ENCODE data around the gene SRSF2.

DNA sequence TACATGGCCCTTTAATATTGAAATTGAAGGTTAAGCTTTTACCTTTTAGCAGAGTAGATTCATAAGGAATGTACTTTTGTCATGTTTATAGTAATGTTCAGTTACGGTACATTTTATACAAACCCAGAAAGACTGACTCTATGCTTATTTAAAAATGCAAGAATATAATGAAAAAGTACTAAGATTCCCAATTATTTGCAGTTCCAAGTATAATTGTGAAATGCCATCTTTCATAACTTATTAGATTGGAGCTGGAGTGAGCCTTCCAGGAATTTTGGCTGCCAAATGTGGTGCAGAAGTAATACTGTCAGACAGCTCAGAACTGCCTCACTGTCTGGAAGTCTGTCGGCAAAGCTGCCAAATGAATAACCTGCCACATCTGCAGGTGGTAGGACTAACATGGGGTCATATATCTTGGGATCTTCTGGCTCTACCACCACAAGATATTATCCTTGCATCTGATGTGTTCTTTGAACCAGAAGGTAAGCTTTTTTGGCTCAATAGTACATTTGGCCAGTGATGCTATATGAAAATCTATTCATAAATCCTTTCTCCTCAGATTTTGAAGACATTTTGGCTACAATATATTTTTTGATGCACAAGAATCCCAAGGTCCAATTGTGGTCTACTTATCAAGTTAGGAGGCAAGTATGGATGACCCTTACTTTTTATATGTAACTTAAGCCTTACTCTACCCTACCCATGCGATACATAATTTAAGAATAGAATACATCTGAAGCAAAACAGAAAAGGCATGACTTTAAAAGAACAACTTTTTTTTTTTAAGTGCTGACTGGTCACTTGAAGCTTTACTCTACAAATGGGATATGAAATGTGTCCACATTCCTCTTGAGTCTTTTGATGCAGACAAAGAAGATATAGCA, 4.2 kb downstream of the SRSF2 start:
- TF ChIP-seq, protein P1, sequence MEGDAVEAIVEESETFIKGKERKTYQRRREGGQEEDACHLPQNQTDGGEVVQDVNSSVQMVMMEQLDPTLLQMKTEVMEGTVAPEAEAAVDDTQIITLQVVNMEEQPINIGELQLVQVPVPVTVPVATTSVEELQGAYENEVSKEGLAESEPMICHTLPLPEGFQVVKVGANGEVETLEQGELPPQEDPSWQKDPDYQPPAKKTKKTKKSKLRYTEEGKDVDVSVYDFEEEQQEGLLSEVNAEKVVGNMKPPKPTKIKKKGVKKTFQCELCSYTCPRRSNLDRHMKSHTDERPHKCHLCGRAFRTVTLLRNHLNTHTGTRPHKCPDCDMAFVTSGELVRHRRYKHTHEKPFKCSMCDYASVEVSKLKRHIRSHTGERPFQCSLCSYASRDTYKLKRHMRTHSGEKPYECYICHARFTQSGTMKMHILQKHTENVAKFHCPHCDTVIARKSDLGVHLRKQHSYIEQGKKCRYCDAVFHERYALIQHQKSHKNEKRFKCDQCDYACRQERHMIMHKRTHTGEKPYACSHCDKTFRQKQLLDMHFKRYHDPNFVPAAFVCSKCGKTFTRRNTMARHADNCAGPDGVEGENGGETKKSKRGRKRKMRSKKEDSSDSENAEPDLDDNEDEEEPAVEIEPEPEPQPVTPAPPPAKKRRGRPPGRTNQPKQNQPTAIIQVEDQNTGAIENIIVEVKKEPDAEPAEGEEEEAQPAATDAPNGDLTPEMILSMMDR (IDR thresholded peaks at IDR 0.05; ENCODE audit: insufficient read depth, low read length, poor library complexity, severe bottlenecking): no peak
- TF ChIP-seq EZH2phosphoT487 (conservative IDR thresholded peaks at IDR 0.05; ENCODE audit: low read length): no peak
